ENCODE measurements around the gene COPS7A.

The COPS7A gene

DNA sequence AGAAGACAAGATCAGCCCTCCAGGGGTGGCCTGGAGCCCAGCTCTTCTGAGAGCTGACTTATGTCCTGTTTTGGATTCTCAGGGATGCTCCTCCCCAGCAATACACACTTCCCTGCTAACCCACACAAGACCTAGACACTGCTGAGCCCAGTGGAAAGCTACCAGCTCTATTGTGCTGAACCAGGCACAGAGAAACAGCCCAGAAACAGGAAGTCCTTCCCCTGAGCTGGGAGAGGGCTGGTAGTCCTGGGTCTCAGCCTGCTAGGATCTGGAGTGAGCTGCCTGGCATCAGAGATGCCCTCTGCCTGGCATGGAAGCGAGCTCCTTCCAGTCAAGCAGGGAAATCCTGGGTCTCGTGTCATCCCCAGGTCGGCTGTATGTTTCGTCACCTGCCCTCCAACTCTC is 47.2 kb downstream of the COPS7A start:
- DNase-seq = no peak

DNA sequence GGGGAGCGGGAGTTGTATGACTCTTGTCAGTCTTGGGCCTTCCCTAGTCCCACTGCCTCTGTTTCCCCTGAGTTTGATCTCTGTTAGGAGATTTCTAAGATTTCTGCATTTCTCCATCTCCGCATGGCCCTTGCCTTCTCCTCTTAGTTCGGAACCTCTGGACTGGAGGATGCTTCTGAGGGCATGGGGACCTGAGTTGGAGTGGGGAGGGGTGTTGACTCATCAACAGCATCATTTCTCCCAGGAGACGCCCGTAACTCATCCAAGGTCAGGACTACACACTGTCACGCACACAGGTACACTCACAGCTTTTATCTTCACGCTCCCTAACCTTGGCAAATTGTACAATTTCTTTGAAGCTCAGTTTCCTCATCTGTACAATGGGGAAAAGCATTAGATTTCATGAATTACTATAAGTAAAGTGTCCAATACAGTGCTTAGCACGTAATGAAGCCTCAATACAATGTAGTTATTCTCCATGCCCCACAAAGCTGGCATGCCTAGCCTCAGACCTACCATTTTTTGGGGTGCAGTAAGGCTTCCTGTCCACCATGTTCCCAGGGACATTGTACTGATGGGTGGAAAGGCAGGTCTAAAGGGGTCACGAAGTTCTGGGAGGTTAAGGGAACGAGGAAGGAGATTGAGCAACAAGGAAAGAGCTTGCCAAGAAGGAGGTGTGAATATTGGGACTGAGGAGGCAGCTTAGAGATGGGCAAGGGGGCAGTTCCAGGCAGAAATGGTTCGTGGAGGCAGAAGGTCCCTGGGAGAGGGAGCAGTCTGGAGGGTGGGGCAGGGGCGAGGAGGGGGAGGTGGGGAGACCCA is 47.9 kb downstream of the COPS7A start:
- DNase-seq = no peak

DNA sequence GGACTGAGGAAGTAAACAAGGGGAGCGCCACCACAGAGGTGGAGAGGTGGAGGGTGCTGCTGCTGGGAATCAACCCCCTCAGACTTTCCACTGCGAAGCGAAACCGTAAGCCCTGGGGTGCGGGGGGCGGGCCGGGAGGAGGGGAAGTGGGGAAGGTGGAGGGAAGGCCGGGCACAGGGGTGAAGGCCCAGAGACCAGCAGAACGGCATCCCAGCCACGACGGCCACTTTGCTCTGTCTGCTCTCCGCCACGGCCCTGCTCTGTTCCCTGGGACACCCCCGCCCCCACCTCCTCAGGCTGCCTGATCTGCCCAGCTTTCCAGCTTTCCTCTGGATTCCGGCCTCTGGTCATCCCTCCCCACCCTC is 48.5 kb downstream of the COPS7A start, which contains the start of gene LAG3:
Gene LAG3, plus strand, starts transcription at position 190 of the 365 bp plus-strand sequence. CDS start 333 bp downstream, outside the sequence.
- no peak for DNase-seq

DNA sequence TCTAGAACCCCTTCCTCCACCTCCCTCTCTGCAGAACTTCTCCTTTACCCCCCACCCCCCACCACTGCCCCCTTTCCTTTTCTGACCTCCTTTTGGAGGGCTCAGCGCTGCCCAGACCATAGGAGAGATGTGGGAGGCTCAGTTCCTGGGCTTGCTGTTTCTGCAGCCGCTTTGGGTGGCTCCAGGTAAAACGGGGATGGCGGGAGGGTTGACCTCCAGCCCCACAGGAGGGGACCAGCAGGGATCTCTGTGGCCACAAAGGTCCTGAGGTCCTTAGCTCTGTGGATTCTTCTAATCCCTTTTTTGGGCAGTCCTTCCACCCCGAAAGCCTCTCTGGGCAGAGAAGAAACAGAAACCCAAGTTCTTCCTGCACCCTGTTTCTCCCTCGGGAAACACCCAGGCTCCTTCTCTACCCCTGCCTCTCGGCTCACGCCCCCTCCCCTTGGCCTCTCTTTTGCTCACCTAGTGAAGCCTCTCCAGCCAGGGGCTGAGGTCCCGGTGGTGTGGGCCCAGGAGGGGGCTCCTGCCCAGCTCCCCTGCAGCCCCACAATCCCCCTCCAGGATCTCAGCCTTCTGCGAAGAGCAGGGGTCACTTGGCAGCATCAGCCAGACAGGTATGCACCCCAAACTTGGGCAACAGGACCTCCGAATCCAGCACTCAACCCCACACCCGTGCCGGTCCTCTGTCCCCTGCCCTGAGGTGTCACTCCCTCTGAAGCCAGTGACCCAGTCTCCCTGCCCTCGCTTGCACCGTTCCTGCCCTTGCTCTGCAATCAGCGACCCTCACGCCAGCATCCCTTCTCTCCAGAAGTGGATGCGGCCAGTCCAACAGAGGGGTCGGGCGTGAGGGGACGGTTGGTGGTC is 49.1 kb downstream of the COPS7A start:
- DNase-seq = no peak

DNA sequence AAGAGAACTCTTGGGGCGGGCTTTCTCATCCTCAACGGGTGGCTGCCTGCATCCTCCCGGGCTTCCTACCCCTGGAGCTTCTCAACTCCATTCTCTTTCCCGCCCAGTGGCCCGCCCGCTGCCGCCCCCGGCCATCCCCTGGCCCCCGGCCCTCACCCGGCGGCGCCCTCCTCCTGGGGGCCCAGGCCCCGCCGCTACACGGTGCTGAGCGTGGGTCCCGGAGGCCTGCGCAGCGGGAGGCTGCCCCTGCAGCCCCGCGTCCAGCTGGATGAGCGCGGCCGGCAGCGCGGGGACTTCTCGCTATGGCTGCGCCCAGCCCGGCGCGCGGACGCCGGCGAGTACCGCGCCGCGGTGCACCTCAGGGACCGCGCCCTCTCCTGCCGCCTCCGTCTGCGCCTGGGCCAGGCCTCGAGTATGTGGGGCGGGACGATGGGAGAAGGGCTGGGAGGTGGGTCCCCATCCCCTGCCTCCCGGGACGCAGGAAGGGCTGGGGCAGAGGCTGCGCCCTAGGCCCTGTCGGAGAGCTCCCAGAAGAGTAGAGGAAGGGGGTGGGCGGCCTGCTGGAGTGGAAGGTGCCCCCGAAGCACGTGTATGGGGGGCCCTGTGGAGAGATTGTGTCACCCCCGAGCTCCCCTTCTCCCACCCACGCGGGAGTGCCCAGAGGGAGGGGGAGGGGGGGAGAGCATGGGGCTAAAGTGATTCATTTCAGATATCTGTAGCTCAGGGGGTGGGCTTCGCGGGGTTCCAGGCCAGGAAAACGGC is 49.9 kb downstream of the COPS7A start:
- DNase-seq = no peak

DNA sequence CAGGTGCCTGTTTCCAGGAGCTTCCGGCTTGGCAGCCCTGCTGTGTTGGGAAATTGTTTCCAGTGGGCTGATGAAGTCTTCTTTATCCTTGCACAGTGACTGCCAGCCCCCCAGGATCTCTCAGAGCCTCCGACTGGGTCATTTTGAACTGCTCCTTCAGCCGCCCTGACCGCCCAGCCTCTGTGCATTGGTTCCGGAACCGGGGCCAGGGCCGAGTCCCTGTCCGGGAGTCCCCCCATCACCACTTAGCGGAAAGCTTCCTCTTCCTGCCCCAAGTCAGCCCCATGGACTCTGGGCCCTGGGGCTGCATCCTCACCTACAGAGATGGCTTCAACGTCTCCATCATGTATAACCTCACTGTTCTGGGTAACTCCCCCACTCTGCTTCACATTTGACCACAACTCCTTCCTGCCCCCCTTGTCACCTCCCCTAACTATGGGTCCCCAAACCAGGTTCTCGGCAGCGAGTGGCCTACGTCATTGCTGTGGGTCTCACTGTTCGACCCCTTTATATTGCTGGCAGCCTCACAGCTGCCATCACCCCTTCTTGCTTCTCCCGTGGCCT is 50.7 kb downstream of the COPS7A start:
- no peak for DNase-seq

DNA sequence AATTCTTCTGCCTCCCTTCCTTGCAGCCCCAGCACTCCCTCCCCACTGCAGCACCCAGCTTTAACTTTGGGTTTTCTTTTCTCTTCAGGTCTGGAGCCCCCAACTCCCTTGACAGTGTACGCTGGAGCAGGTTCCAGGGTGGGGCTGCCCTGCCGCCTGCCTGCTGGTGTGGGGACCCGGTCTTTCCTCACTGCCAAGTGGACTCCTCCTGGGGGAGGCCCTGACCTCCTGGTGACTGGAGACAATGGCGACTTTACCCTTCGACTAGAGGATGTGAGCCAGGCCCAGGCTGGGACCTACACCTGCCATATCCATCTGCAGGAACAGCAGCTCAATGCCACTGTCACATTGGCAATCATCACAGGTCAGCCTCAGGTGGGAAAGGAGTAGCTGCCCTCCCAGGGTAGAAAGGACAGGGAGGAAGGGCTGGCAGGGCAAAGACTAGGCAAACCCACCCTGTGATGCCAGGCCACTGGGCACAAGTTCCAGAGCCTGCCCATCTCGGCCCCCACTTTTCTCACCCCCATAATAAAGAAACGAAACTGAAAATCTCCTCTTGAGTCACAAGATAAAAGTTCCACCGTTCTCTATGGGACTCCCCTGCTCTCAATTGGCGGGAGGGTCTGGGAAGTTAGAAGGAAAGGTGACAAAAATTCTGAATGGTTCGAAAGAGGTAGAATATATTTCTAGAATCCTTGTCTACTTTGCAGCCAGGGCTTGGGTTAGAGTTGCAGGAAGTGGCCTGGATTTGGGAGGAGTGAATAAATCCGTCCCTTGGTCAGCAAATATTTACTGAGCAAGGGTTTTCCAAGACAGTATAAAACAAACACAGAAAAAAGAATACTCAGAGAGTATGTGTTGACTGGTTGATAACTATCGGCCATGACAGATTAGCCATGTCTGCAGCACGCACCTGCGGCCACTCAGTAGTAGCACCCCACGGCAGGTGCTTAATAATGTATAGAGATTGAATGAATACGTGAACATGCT is 51.6 kb downstream of the COPS7A start:
- no peak for DNase-seq

DNA sequence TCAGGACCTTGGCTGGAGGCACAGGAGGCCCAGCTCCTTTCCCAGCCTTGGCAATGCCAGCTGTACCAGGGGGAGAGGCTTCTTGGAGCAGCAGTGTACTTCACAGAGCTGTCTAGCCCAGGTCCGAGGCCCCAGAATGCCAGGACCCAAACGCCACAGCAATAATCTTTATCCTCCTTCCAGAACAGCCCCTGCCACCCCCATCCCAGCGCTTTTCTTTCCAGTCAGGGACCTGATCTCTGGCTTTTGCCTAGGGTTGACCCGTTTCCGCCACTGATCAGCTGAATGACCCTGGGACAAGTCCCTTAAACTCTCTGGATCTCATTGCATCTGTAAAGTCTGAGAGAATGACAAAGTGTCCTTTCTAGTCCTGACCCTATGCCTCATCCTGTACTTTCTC is 53.5 kb downstream of the COPS7A start:
- DNase-seq = no peak

DNA sequence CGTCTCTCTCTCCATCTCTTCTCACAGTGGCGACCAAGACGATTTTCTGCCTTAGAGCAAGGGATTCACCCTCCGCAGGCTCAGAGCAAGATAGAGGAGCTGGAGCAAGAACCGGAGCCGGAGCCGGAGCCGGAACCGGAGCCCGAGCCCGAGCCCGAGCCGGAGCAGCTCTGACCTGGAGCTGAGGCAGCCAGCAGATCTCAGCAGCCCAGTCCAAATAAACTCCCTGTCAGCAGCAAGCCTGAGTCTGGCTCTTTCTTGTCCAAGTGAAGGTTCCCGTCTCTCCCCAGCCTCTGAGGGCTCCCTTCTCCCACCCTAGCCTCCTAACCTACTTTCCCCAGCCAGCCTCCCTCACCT is 54.3 kb downstream of the COPS7A start:
- DNase-seq = no peak

DNA sequence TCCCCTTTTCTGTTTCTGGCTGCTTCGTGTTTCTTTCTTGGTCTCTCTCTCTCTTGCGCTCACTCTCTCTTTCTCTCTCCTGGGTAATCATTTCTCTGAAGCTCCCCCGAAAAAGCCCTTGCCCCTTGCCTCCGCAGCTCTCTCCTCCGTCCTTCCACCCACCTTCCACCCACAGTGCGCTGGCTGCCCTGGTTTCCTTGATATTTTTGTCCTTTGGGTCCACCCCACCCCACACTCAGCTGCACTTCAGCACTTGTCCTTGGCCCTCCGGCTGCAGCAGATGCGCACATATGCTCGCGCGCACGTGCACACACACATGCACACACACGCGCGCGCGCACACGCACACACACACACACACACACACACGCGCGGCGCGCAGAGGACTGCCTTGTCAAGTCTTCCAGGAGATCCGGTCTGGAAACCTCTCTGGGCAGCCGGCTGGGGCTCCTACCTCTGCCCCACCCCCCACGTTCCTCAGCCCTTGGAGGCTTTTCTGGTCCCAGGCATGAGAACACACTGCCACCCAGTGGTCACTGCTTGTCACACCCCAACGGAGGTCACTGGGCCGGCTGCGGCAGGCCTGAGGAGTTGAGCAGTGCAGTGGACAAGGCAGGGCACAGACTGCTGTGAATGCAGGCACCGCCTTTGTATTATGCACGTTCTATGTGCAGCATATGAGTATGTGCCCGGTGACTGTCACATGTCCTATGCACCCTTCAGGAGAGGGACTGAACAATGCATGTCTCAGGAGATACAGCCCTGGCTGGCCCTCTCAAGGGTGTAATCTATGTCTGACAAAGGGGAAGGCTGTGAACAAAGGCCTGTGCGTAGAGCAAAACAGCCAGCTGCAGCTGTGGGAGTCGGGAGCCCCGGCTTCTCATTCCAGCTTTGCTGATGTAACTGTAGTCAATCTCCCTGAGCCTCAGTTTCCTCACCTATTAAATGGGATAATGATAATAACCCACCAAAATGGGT is 55.0 kb downstream of the COPS7A start:
- DNase-seq = peak; percentile 83

DNA sequence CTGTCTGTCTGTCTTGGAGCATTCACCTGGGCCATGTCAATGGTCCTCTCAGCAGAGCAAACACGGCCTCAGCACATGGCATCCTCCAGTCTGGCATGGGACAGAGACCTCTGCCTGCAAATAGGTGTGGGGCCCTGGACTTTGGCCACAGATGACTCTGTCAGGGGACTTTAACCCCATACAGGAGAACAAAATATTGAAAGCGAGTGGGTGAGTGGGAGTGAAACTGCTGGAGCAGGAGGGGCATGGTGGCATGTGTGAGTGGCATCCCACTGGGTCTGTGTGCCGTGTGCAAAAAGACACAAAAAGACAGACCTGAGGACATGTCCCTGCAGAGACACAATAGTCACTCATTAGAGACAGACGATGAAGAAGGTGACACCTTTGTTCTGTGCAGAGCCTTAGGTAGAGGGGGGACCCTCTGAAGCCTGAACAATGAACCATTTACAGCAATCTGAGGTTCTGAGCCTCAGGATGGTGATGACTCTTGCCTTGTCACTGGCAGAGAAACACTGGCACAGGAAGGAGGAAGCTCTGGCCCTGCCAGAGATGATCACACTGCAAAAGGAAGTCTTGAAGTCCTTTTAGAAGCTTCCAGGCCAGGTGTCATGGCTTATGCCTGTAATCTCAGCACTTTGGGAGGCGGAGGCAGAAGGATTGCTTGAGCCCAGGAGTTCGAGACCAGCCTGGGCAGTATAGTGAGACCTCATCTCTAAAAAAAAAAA is 56.0 kb downstream of the COPS7A start:
- DNase-seq = no peak

DNA sequence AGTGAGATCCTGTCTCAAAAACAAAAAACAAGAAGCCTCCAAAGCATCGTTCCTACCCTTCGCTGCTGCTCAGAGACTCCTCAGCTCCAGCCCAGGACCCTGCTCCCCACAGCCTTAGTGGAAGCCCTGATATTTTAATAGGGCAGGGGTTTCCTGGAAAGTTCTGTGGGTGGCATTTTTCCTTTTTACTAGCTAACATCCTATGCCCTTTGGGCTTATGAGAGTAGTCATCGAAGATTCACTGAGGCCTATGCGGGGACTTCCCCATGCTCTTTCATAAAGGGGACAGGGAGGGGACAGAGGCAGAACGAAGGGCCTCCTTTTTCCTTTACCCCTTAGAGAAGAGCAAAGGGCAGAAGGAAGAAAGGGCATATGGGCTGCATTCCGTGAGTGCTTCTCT is 56.7 kb downstream of the COPS7A start:
- no peak for DNase-seq

Measured in NCI-H1417 treated with DMSO at 0.1 percent for 48 hours (cell line).